DOHH2 (cell line): ENCODE results near the gene HBG2.

Experiments used
- H3F3A ChIP-seq: fragments of 200-600 bp; sonication (generic), shearing (Covaris generic); 2 replicates; pipeline ENCODE4 v1.6.0; 2016; ENCODE audit warnings: antibody characterized with exemption, mild to moderate bottlenecking; ENCODE audit not compliant: control insufficient read depth, insufficient read depth
- H3K27ac ChIP-seq: fragments of 200-600 bp; sonication (generic); 2 replicates; pipeline ENCODE4 v1.5.1; 2014; ENCODE audit warnings: low read depth, mild to moderate bottlenecking, low read length, moderate library complexity
- H3K27me3 ChIP-seq: fragments of 200-600 bp; sonication (generic); 2 replicates; pipeline ENCODE4 v1.6.1; 2014; ENCODE audit warnings: mild to moderate bottlenecking, low read length, mixed read lengths; ENCODE audit not compliant: control insufficient read depth
- H3K36me3 ChIP-seq: fragments of 200-600 bp; sonication (generic); 2 replicates; pipeline ENCODE4 v1.6.1; 2014; ENCODE audit warnings: mild to moderate bottlenecking, low read length, moderate library complexity, mixed read lengths; ENCODE audit not compliant: control insufficient read depth
- H3K4me1 ChIP-seq: fragments of 200-600 bp; sonication (generic); 2 replicates; pipeline ENCODE4 v1.6.1; 2014; ENCODE audit warnings: mild to moderate bottlenecking, low read length, mixed read lengths; ENCODE audit not compliant: control insufficient read depth
- H3K4me2 ChIP-seq: fragments of 200-600 bp; sonication (generic); 2 replicates; pipeline ENCODE4 v1.6.0; 2014; ENCODE audit warnings: mild to moderate bottlenecking, low read length, moderate library complexity
- H3K4me3 ChIP-seq: fragments of 200-600 bp; sonication (generic); 2 replicates; pipeline ENCODE4 v1.5.1; 2014; ENCODE audit warnings: mild to moderate bottlenecking, low read length, mixed read lengths
- H3K79me2 ChIP-seq: fragments of 200-600 bp; sonication (generic); 2 replicates; pipeline ENCODE4 v1.6.1; 2014; ENCODE audit warnings: mild to moderate bottlenecking, low read length, mixed read lengths; ENCODE audit not compliant: control insufficient read depth
- H3K9me2 ChIP-seq: fragments of 200-600 bp; sonication (generic); replicated peaks from 2 replicates; pipeline ENCODE4 v1.6.1; 2014; ENCODE audit warnings: mild to moderate bottlenecking, low read length, mixed read lengths; ENCODE audit not compliant: control insufficient read depth
- H3K9me3 ChIP-seq: fragments of 200-600 bp; sonication (generic); 2 replicates; pipeline ENCODE4 v1.6.1; 2014; ENCODE audit warnings: antibody characterized with exemption, low read length, mixed read lengths; ENCODE audit not compliant: control insufficient read depth, insufficient read depth
- H4K20me1 ChIP-seq: fragments of 200-600 bp; sonication (generic); 2 replicates; pipeline ENCODE4 v1.6.0; 2014; ENCODE audit warnings: low read depth, mild to moderate bottlenecking, antibody characterized with exemption, low read length, moderate library complexity; ENCODE audit not compliant: control insufficient read depth, insufficient read depth
- EZH2phosphoT487 ChIP-seq: fragments of 200-600 bp; sonication (generic); IDR thresholded peaks from 2 replicates; pipeline ENCODE4 v1.6.1; 2017; ENCODE audit warnings: borderline replicate concordance, mild to moderate bottlenecking, antibody characterized with exemption, low read length, moderate library complexity, mixed read lengths
- TF ChIP-seq, protein P1 (sequence below): fragments of 200-600 bp; sonication (generic); IDR thresholded peaks from one replicate; pipeline ENCODE4 v1.5.1; 2014; ENCODE audit warnings: antibody characterized with exemption, mild to moderate bottlenecking, low read depth, low read length; ENCODE audit not compliant: poor library complexity, severe bottlenecking

HBG2 gene

DNA sequence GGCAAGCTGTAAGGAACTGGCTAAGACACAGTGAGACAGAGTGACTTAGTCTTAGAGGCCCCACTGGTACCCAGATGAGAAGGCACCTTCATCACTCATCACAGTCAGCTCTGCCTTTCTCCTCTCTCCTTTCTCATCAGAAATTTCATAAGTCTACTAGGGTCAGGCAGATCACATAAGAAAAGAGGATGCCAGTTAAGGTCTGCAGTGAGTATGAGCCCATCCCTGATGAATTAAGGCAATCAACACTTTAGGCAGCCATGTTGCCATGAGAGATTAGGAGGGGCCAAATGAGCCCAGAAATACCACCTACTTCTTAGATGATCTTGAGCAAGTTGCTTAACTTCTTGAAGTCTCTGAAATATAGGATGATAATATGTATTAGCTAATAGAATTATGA is 27.0 kb upstream of the HBG2 start:
- Histone ChIP-seq H3K4me2 (no peak overlapping the region), H3K79me2 (no peaks in the 10 kb centered on the region), H3K4me1 (no peaks in the 10 kb centered on the region), H3K9me3 (no peaks in the 10 kb centered on the region), H3K27me3 (no peaks in the 10 kb centered on the region), H3K4me3 (no peak overlapping the region), H3K9me2 (no peaks in the 10 kb centered on the region), H3F3A (no peaks in the 10 kb centered on the region), H4K20me1 (no peaks in the 10 kb centered on the region), H3K27ac (no peak overlapping the region), H3K36me3 (no peaks in the 10 kb centered on the region)
- no peak for TF ChIP-seq EZH2phosphoT487
- TF ChIP-seq, protein P1, sequence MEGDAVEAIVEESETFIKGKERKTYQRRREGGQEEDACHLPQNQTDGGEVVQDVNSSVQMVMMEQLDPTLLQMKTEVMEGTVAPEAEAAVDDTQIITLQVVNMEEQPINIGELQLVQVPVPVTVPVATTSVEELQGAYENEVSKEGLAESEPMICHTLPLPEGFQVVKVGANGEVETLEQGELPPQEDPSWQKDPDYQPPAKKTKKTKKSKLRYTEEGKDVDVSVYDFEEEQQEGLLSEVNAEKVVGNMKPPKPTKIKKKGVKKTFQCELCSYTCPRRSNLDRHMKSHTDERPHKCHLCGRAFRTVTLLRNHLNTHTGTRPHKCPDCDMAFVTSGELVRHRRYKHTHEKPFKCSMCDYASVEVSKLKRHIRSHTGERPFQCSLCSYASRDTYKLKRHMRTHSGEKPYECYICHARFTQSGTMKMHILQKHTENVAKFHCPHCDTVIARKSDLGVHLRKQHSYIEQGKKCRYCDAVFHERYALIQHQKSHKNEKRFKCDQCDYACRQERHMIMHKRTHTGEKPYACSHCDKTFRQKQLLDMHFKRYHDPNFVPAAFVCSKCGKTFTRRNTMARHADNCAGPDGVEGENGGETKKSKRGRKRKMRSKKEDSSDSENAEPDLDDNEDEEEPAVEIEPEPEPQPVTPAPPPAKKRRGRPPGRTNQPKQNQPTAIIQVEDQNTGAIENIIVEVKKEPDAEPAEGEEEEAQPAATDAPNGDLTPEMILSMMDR, result no peak

DNA sequence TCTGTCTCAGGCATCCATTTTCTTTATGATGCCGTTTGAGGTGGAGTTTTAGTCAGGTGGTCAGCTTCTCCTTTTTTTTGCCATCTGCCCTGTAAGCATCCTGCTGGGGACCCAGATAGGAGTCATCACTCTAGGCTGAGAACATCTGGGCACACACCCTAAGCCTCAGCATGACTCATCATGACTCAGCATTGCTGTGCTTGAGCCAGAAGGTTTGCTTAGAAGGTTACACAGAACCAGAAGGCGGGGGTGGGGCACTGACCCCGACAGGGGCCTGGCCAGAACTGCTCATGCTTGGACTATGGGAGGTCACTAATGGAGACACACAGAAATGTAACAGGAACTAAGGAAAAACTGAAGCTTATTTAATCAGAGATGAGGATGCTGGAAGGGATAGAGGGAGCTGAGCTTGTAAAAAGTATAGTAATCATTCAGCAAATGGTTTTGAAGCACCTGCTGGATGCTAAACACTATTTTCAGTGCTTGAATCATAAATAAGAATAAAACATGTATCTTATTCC is 26.1 kb upstream of the HBG2 start:
- Histone ChIP-seq H3K4me1 (no peaks in the 10 kb centered on the region), H3K9me2 (no peaks in the 10 kb centered on the region), H3K36me3 (no peaks in the 10 kb centered on the region), H3K9me3 (no peaks in the 10 kb centered on the region), H3F3A (no peaks in the 10 kb centered on the region), H3K27me3 (no peaks in the 10 kb centered on the region), H3K27ac (no peak overlapping the region), H3K79me2 (no peaks in the 10 kb centered on the region), H3K4me3 (no peak overlapping the region), H3K4me2 (no peak overlapping the region), H4K20me1 (no peaks in the 10 kb centered on the region)
- TF ChIP-seq EZH2phosphoT487, result no peak
- TF ChIP-seq, protein P1, result no peak

DNA sequence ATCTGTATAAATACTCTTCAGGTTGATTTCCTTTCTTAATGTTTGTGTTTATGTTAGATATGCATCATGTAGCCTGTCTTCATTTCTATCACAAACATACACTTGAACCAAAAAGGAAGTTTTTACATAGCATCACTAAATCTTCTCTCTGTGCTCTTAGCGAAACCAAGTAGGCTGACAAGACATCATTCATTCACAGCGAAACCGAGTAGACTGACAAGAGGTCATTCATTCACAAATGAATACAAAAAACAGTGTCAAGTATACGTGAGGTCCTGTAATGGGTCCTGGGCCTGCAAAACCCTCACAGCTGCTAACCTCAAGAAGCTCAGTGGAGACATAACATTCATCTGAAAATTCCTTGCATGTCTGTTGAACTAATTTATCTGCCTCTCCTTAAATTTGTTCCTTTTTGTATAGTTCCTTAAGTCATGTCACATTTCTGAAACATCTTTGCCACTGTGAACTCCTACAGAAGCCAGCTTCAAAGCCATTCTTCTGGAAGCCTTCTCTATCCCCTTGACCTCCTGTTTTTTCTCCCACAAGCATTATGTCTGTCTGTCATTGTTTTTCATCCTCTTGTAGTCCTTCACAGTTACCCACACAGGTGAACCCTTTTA is 25.0 kb upstream of the HBG2 start:
- no peaks in the 10 kb centered on the region for H3K9me2 ChIP-seq
- H3K27ac ChIP-seq, result no peak overlapping the region
- H3K4me1 ChIP-seq, result no peaks in the 10 kb centered on the region
- no peak overlapping the region for H3K4me3 ChIP-seq
- H3K36me3 ChIP-seq, result no peaks in the 10 kb centered on the region
- TF ChIP-seq, protein P1, result no peak
- no peak for TF ChIP-seq EZH2phosphoT487
- H3K79me2 ChIP-seq, result no peaks in the 10 kb centered on the region
- no peaks in the 10 kb centered on the region for H3K9me3 ChIP-seq
- no peaks in the 10 kb centered on the region for H3K27me3 ChIP-seq
- no peaks in the 10 kb centered on the region for H3F3A ChIP-seq
- H3K4me2 ChIP-seq, result no peak overlapping the region
- no peaks in the 10 kb centered on the region for H4K20me1 ChIP-seq
